AG10803 (cell line): ENCODE data around the gene AHDC1.
"Not testable (repeated sequence)": the region's sequence is repeated elsewhere in the genome, so short reads cannot be mapped to it uniquely, and the experiment has no call there.

Source experiments
- DNase-seq: peaks from one replicate; pipeline ENCODE4 v3.0.0; 2010; ENCODE audit warnings: low read depth
- H3K4me3 ChIP-seq: 2 replicates; pipeline ENCODE4 v1.5.1; 2011; ENCODE audit warnings: mild to moderate bottlenecking, low read length, control low read depth
- TF ChIP-seq, protein P1 (sequence below): conservative IDR thresholded peaks from 2 replicates; pipeline ENCODE4 v1.5.1; 2011; ENCODE audit warnings: mild to moderate bottlenecking, low read length, control low read depth, inconsistent platforms

The AHDC1 gene

DNA sequence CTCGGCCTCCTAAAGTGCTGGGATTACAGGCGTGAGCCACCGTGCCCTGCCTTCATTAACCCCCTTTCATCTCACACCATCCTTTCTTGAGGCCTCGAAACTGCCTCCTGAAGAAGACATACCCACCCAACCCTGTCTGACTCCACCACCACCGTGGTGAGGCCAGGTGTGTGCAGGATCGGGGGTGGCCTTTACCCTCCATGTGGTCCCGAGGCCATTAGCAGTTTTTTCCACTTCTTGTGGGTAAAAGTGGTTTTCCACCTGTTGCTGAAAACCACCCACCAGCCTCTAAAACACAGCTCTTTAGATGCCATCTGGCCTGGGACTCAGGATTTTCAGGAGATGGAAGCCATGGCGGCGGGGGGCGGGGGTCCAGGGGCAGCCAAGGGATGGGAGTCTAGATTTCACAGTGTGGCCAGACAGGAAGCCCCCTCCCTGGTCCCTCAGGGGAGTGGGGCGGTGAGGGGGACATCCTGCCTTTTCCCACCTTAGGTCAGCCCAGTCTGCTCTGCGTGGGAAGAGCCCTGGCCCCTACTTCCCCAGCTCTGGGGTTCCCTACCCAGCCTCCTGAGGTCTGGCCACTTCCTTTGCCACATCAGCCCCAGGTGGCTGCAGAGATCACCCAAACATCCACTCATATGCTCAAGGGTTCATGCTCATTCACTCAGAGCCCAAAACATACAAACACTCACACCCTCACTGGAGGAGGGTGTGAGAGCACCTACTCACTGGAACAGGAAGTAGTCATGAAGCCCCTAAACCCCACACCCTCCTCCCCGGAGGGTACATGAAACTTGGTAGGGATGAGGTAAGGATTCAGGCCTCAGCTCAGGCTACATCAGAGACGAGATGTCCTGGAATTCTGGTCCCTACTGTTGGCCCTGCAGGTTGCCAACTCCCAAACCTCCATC is 28.7 kb upstream of the AHDC1 start:
- H3K4me3 ChIP-seq = no peak overlapping the region
- no peak for DNase-seq
- TF ChIP-seq, protein P1, sequence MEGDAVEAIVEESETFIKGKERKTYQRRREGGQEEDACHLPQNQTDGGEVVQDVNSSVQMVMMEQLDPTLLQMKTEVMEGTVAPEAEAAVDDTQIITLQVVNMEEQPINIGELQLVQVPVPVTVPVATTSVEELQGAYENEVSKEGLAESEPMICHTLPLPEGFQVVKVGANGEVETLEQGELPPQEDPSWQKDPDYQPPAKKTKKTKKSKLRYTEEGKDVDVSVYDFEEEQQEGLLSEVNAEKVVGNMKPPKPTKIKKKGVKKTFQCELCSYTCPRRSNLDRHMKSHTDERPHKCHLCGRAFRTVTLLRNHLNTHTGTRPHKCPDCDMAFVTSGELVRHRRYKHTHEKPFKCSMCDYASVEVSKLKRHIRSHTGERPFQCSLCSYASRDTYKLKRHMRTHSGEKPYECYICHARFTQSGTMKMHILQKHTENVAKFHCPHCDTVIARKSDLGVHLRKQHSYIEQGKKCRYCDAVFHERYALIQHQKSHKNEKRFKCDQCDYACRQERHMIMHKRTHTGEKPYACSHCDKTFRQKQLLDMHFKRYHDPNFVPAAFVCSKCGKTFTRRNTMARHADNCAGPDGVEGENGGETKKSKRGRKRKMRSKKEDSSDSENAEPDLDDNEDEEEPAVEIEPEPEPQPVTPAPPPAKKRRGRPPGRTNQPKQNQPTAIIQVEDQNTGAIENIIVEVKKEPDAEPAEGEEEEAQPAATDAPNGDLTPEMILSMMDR = no peak

DNA sequence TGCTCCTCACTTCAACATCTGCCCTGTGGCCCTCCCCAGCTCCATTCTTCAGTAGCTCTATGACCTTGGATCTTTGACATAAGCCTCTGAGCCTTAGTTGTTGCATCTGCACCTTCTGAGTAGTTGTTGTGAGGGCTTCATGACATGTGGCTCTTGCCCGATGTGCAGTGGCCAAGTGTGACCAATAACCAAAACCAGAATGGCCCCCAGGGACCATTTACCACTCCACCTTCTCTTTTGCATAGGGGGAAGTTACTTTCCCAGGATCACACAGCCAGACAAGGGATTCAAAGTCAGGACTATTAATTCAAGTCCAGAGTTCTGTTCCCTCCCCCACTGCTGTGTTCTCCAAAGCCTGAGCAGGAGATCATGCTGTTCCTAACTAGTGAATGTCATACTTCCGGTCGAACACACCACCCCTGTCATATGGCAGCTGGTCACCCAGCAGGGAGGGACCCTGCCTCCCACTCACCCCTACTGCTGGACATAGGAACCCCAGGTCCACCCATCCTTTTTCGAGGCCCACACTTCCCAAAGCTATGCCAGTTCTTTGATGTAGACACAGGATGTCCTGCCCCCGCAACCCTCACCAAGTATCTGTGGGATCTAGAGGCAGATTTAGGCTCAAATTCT is 27.0 kb upstream of the AHDC1 start:
- no peak overlapping the region for H3K4me3 ChIP-seq
- DNase-seq = no peak
- TF ChIP-seq, protein P1 = no peak

DNA sequence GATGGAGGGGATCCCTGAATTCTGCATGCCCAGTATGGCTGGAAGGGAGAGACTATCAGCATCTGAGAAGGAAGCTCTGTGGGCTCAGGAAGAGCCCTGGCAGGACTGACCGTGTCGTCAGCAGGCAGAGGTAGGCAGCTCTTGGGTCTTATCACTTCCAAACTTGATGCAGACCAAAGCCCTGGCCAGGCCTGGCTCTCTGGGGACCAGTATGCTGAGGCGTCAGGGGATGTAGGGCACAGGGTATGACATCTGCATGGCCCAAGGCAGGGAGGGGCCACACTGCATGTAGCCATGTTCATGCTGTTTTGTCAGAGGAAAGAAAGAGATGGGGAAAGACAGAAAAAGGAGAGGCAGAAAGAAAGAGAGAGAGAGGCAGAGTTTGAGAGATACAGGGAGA is 24.8 kb upstream of the AHDC1 start:
- H3K4me3 ChIP-seq = no peak overlapping the region
- DNase-seq = no peak
- TF ChIP-seq, protein P1 = no peak

DNA sequence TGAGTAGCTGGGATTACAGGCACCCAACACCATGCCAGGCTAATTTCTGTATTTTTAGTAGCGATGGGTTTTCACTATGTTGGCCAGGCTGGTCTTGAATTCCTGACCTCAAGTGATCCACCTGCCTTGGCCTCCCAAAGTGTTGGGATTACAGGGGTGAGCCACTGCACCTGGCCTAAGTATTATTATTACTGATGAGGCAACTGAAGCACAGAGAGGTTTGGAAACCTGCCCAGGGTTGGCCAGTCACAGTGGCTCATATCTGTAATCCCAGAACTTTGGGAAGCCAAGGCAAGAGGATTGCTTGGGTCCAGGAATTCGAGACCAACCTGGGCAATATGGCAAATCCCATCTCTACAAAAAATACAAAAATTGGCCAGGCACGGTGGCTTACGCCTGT is 23.8 kb upstream of the AHDC1 start:
- not testable (repeated sequence) for H3K4me3 ChIP-seq, DNase-seq

DNA sequence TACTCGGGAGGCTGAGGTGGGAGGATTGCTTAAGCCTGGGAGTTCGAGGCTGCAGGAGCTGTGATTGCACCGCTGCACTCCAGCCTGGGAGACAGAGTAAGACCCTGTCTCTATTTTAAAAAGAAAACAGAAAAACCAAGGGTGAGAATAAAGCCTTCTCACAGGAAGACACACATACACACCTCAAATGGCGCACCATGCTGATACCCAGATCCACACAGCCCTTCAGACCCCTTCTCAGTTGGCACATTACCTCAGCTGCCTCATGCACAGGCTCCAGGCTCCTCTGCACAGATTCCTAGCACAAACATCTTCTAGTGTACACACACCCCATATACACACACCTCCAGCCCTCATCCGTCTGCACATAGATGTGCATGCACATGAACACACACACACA is 23.1 kb upstream of the AHDC1 start:
- TF ChIP-seq, protein P1 = no peak
- DNase-seq = no peak
- H3K4me3 ChIP-seq = no peak overlapping the region

DNA sequence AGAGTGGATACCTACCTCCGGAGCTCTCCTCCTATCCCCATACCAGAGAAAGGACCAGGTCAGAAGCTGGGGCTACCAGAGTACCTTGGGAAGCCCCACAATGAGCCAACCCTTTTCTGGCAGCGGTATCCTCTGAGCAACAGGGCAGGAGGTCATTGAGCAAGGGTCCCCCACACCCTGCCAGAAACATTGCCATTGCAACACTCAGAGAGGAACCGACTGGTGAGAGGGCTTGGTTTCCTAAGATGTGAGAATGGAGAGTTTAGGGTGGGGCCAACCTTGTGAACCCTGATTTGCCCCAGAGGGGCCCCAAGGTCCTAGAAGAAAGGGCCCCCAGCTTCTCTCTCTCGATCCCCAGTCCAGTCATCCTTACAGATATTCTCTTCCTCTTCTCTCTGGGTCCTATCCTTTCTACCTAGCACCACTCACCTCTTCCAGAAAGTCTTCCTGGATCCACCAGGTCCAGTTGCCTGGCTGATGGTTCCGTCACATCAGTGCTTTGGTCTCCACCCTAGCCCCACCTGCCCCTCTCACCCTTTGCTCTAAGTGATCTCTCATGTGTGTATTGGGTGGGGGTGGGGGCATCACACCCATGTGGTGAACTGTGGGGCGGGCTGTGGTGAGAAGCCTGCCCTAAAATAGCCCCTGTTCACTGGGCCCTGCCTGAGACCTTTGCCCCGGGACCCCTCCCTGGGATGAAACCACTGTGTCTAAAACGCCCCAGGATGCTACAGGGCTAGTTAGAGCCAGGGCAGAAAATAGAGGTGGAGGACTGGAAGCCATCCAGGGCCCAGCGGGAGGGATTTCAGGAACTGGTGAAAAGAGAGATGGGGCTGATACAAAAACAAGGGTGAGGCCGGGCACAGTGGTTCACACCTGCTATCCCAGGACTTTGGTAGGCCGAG is 22.3 kb upstream of the AHDC1 start:
- TF ChIP-seq, protein P1 = no peak
- H3K4me3 ChIP-seq = no peak overlapping the region
- DNase-seq = no peak

DNA sequence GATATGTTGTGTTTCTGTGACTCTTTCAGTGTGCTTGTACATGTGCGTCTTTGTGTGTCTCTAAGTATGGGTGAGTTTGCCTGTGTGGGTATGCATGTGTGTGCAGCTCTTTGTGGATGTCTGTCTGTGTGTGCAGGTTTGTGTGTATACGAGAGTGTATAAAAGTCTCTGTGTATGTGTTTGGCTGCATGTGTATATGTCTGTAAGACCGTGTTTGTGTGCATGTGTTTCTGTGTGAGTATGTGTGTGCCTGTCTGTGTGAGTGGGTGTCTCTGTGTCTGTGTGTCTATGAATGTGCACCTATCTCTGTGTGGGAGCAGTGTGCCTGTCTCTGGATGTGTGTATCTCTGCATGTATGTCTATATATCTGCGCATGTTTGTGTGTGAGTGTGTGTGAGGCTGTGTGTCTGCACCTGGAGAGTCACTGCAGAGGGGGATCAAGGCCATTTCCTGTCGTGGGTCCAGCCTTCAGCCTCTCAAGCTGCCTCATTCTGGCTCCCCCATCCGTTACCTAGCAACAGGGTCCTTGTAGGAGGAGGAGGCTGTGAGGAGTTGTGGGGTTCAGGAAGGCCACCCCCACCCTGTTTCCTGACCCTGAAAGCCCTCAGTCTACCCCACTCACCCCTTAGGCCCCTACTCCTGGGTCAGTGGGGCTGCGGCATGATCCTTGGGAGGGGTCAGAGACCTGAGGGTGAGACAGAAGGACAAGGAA is 20.7 kb upstream of the AHDC1 start:
- DNase-seq = no peak
- no peak overlapping the region for H3K4me3 ChIP-seq
- TF ChIP-seq, protein P1 = no peak
